ENCODE data around the gene PLEKHA7. TPM values are rescaled to one million over a fixed set of nuclear protein-coding genes. Genes with fewer than 3 reads are reported as not detected.

The PLEKHA7 gene
- total and polyA plus RNA-seq, 8 donors, result 12.8 to 82.3 (median 46.6) TPM

- TF ChIP-seq EP300 (IDR thresholded peaks at IDR 0.05) (no peak), POLR2AphosphoS5 (IDR thresholded peaks at IDR 0.05) (no peak), POLR2A (IDR thresholded peaks at IDR 0.05) (no peak), CTCF (IDR thresholded peaks at IDR 0.05) (no peak)
- peaks cover 12 to 44% (median 24%) of the 10 kb centered on the region in 4 donors for H3K4me1 ChIP-seq
- H3K4me3 ChIP-seq, result no peak overlapping the region
- peak overlapping the region in 4 of 5 donors; percentile 47 to 63 (median 56) for H3K27ac ChIP-seq
- intact Hi-C loops (cut with DNase I; ENCODE audit: low total_unique reads), result no loop called here
- no peaks in the 10 kb centered on the region for H3K36me3 ChIP-seq
- no peaks in the 10 kb centered on the region for H3K9me3 ChIP-seq
- peak in 1 of 2 donors; percentile 74 for DNase-seq
- no peaks in the 10 kb centered on the region for H3K27me3 ChIP-seq
Measured at GRCh38 chr11:16953663-16954062, 60.6 kb downstream of the PLEKHA7 start.

GRCh38 chr11:16946477-16947282, 67.5 kb downstream of the PLEKHA7 start:
- H3K4me3 ChIP-seq, result no peak overlapping the region
- 40 to 72% (median 58%) methylated on average over 6 of the region's 6 CpGs for WGBS, 5 donors
- intact Hi-C loops (cut with DNase I; ENCODE audit: low total_unique reads), result loop anchor here (10.0 kb wide), 1 partner anchor 118 kb away; no protein-coding TSS in a partner anchor
- H3K9me3 ChIP-seq, result no peaks in the 10 kb centered on the region
- TF ChIP-seq CTCF (IDR thresholded peaks at IDR 0.05) (no peak), POLR2AphosphoS5 (IDR thresholded peaks at IDR 0.05) (no peak), POLR2A (IDR thresholded peaks at IDR 0.05) (no peak), EP300 (IDR thresholded peaks at IDR 0.05) (no peak)
- H3K36me3 ChIP-seq, result no peaks in the 10 kb centered on the region
- H3K27ac ChIP-seq, result peak overlapping the region in 4 of 5 donors; percentile 11 to 63 (median 34)
- H3K27me3 ChIP-seq, result no peaks in the 10 kb centered on the region
- peaks cover 6 to 24% (median 8%) of the 10 kb centered on the region in 4 donors for H3K4me1 ChIP-seq
- DNase-seq, result no peak

GRCh38 chr11:16945671-16946469, 68.3 kb downstream of the PLEKHA7 start:
- Histone ChIP-seq H3K36me3 (no peaks in the 10 kb centered on the region), H3K27ac (peak overlapping the region in 4 of 5 donors; percentile 11 to 63 (median 34)), H3K4me3 (no peak overlapping the region), H3K4me1 (peaks cover 6 to 24% (median 8%) of the 10 kb centered on the region in 4 donors), H3K27me3 (no peaks in the 10 kb centered on the region), H3K9me3 (no peaks in the 10 kb centered on the region)
- 30 to 42% (median 38%) methylated on average over 9 of the region's 9 CpGs for WGBS, 5 donors
- intact Hi-C loops (cut with DNase I; ENCODE audit: low total_unique reads), result loop anchor here (10.0 kb wide), 1 partner anchor 119 kb away; no protein-coding TSS in a partner anchor
- TF ChIP-seq CTCF (IDR thresholded peaks at IDR 0.05), result peak in 5 of 7 experiments; percentile 46 to 75 (median 63)
- no peak for TF ChIP-seq POLR2A (IDR thresholded peaks at IDR 0.05)
- TF ChIP-seq POLR2AphosphoS5 (IDR thresholded peaks at IDR 0.05), result peak in 1 of 3 donors; percentile 28
- no peak for TF ChIP-seq EP300 (IDR thresholded peaks at IDR 0.05)
- peak; percentile 73 to 86 for DNase-seq

GRCh38 chr11:16942911-16943310, 71.3 kb downstream of the PLEKHA7 start:
- H3K9me3 ChIP-seq, result no peaks in the 10 kb centered on the region
- no peak for DNase-seq
- peaks cover 6 to 24% (median 8%) of the 10 kb centered on the region in 4 donors for H3K4me1 ChIP-seq
- intact Hi-C loops (cut with DNase I; ENCODE audit: low total_unique reads), result loop anchor here (10.0 kb wide), 1 partner anchor 122 kb away; no protein-coding TSS in a partner anchor
- 85 to 95% (median 93%) methylated on average over 3 of the region's 3 CpGs for WGBS, 5 donors
- H3K27me3 ChIP-seq, result no peaks in the 10 kb centered on the region
- H3K27ac ChIP-seq, result no peak overlapping the region
- TF ChIP-seq CTCF (IDR thresholded peaks at IDR 0.05) (no peak), POLR2AphosphoS5 (IDR thresholded peaks at IDR 0.05) (no peak), POLR2A (IDR thresholded peaks at IDR 0.05) (no peak), EP300 (IDR thresholded peaks at IDR 0.05) (no peak)
- H3K36me3 ChIP-seq, result no peaks in the 10 kb centered on the region
- H3K4me3 ChIP-seq, result no peak overlapping the region
